Measurements from ENCODE around the gene GPSM3.

GPSM3 gene

DNA sequence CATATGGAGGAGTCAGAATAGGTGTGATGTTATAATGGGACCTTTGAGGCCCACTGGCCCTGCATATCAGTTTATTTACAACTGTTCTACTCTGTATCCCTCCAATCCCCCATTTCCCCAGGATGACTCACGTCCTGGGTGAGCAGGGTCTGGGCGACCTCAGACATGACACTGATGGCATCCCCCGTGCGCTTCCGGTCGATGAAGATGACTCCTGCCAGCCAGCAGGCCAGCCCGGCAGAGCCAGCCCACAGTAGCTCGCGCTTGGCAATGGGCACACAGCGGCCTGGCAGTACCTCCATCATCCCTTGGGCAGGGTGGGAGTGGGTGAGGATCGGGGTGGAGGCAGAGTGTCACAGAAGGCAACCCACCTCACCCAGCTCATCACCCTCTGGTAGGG, 22.1 kb downstream of the GPSM3 start:
- no peak for DNase-seq

- DNase-seq, result no peak
These were observed 23.4 kb downstream of the GPSM3 start for GRCh38 chr6:32168807-32169591.

DNA sequence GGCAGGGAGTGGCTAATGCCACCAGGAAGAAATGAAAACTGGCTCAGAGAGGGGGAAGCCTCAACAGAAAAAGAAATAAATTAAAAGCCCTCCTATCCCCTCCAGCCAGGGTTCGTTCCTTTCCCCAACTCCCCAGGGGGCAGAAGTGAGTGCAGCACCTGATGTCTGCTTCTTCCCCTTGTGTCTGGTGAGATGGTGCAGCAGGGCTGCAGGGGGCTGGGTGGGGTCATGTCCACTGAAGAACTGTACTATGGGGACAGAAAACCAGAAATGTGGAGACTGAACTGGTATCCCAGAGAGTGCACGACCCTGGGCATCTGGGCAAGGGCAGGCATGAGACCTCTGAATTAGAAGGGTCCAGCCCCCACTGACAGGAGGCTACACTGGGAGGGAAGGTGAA, 24.1 kb downstream of the GPSM3 start:
- DNase-seq, result no peak

DNA sequence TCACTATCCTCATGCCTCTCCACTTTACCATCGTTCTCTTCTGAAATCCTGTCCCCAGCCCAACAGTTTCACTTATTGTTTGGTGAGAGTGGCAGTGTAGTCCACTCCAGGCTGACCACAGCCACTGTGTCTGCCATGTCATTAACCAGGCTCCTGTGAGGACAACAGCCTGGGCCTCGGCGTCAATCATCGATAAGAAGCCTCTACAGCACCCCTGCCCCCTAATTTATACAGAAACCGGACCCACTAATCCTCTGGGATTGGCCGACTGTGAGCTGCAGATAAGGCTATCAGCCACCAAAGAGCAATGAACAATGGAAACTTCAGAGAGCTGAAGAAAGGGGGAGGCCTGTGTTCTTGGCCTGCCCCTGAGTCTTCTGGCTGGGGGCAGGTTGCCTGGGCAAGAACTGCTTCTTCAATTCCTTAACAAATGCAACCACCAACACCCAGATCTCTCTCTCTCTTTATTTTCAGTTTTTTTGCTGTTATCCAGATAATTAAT, 24.6 kb downstream of the GPSM3 start:
- DNase-seq, result no peak

GRCh38 chr6:32167154-32167760, 25.2 kb downstream of the GPSM3 start:
- DNase-seq, result no peak

- DNase-seq, result no peak
These were observed 25.9 kb downstream of the GPSM3 start for GRCh38 chr6:32166411-32167061.

DNA sequence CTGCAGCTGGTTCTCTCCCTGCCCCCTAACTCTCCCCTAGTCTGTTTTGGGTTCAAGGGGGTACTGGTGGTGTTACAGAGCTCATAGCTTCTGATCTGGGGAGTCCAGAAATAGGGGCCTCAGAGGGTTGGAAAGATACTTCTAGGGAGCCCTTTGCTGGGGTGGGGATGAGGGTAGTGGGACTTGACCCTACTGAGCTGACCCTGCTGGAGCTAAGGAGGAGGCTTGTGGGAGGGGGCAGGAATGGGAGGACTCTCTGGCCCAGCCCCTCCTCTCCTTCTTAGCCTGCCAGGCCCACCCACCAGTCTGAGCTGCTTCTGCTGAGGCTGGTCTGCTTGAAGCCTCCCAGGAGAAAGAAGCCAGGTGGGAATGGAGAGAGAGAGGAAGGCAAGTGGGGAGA, 28.1 kb downstream of the GPSM3 start, which contains the start of gene EGFL8:
Gene EGFL8 (plus strand): TSS at position 301 of the 400 bp plus-strand sequence. CDS start 1,571 bp downstream, outside the sequence.
- no peak for DNase-seq

DNA sequence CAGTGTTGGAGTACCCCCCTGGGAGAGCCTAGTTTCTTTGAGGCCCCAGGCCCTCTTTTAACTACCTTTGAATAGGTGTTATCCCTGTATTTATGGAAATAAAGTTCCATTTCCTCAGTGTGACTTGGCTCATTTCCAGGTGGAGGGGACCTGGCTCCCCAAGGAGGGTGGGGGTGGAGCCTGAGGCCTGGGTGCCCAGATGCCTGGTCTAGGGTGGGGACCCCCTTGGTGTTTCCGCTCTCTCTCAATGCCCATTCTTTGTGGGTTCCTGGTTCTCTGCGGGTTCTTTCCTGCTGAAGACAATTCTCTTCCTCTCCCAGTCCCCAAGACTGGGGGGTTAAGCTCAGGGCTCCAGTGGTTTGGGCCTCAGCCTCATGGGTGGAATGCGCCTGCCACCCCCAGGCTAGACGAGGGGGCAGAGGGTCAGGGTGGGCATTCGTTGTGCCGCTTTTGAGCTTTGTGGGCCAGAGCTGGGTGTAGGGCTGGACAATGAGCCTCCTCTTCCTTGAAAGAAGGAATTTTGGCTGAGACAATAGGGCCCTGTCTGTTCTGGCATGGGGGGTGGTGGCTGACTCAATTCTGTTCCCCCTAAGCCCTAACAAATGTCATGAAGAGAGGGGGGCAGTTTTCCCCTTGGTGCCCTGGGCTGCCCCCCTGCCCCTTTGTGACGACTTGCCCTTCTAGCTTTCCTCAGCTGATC, 28.7 kb downstream of the GPSM3 start:
- no peak for DNase-seq

GRCh38 chr6:32158052-32158451, 34.4 kb downstream of the GPSM3 start:
- DNase-seq, result no peak

DNA sequence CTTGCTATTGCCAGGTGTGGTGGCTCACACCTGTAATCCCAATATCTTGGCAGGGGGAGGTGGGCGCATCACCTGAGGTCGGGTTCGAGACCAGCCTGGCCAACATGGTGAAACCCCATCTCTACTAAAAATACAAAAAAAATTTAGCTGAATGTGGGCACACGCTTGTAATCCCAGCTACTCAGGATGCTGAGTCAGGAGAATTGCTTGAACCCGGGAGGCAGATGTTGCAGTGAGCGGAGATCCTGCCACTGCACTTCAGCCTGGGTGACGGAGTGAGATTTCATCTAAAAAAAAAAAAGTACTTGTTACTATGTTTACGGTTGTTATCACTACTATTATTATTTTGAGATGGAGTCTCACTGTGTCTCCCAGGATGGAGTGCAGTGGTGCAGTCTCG, 35.6 kb downstream of the GPSM3 start:
- DNase-seq, result no peak

- DNase-seq, result peak; percentile 69
These were observed 37.8 kb downstream of the GPSM3 start for GRCh38 chr6:32154514-32155161.

DNA sequence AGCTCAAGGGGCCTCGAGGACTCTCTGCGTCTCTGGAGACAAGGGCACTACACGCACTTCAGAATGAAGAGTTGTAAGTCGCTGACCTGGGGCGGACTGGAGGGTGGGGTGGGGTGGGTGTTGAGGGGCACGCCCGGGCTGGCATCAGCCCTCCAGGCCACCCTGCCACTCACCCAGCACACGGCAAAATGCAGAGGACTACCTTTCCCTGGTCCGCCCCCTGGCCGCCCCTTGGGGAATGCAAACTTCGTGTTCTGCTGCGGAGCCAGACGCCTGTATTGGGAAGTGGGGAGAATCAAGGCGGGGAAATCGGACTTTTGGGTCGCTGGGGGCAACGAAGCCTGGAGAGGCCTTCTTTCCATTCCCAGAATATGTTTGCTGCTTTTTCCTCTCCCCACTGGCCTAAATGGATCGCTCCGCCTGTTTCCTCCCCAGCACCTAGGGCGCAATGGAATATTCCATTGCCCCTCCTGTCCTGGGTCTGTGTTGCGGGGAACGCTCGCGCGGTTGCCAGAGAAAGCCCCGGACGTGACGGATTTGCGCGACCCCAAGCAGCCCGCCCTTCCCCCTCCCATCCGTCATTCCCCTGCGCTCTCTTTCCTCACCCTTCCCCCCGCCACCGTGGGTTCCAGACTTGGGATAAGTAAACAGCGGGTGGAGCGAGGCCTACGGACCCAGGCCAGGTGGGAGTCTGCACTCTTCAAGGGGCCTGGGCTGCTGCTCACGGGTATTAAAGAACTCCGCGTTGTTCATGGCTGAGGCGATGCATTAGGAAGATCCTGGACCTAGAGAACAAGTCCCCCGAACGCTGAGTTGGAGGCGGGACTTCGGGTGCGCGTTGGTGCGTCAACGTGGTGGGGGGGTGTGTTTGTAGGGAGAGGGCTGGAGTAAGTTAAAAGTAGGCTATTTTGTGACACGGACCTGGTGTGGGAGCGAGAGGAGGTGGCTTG, 38.6 kb downstream of the GPSM3 start, which contains the start of gene PPT2:
Gene PPT2 (plus strand): TSS at position 578 of the 950 bp plus-strand sequence. CDS start 454 bp downstream, outside the sequence.
- peak; percentile 94 for DNase-seq

DNA sequence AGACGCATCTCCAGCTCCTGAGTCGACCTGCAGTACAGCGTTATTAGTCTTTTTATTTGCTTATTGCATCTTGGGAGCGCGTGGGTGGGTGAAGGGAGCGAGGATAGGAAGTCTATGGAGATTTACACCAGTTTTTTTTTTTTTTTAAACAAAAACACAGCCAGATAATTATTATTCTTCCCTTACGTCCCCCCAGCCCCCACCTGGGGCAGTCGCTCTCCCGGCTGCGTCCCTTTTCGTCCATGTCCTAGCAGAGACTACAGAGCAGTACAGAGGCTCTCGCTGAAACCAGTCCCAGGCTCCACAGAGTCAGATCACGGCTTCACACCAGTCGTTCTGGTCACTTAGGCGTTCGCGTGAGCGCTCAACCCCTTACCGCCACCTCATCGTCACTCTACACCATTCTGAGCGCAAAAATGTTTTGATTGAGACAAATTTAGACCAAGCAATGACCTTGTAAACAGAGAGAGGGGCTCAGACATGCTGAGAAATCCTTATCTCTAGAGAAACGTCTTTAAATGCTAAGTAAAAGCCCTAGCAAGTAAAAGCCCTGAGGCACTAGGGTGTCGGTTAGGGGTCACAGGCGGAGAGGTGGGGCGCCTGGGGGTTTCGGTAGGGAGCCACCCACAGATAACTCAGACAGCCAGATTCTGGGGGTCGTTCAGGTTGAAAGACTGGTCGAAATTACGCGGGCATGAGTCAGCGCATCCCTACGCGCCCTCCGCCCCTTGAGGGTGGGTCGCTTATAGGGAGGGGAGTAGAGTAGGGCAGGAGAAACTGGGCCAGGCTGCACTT, 39.5 kb downstream of the GPSM3 start:
- no peak for DNase-seq

GRCh38 chr6:32151863-32152768, 40.3 kb downstream of the GPSM3 start, which contains the start of gene PRRT1:
TSS of gene PRRT1 (minus strand) at chr6:32151939. CDS start at chr6:32151827, 112 bp downstream.
- no peak for DNase-seq

DNA sequence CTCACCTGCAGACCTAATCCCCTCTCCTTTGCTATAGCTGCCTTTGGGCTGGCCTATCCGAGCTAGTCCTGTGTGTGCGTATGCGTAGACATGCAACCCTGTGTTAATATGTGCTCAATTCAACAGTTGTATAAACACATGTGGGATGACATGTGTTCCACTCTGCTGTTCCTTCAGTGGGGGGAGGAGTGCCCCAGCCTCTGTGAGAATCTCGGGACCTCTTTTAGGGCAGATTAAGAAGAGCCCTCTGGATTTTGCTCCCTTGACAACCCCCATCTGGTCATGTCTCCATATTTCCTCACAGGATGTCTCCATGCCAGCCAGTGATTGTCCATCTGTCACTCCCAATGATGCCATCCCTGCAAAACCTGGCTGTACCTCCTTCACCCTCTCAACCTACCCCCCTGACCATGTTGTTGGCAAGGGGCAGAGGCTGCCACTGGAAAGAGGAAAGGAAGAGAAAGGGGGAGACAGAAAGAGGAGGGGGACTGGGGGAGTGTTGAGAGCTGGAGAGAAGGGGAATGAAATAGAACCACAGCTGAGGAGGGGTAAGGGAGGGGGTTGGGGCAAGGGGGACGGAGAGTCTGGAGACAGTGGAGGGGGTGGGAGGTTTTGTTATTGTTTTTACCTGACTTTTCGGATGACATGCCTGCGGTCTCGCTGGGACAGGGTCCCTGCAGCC, 41.1 kb downstream of the GPSM3 start:
- peak; percentile 60 for DNase-seq

- no peak for DNase-seq
These were observed 42.2 kb downstream of the GPSM3 start for GRCh38 chr6:32149932-32150870.

DNA sequence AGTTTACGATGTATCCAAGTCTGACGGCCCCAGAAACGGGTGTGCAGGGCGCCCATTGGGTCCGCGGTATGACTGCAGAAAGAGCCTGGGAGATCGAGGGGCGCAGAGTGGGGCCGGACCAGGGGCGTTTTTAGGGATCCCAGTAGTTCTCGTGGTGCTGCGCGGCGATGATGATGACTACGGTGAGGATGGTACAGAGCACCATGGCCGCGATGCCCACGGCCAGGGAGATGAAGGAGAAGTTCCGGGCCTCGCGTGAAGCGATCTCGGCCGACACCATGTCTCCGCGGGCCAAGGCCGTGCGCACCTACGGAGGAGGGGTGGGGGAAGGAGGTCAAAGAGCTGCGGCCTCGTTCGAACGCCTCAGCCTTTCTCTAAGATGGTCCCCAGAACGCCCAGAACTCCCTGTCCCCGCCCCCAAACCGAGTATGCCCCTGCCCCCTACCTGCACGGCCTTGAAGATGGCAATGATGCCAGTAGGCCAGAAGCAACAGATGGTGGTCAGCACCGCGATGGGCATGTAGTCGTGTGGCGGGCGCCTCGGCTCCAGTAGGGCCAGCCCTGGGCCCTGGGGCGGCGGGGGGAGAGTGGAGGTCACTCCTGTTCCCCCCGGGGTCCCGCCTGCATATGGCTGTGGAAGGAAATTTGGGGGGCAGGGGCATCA, 43.2 kb downstream of the GPSM3 start:
- no peak for DNase-seq

All from NCI-H2171 treated with DMSO at 0.1 percent for 48 hours (cell line).